Activated B cell treated with CpG ODN at 0.5 μM for 24 hours (primary cell): ENCODE data around the gene PALLD. TPM values are rescaled to one million over a fixed set of nuclear protein-coding genes. Genes with fewer than 3 reads are reported as not detected.

ENCODE experiments used
- ATAC-seq: fragments of 200-7000 bp; cut with Tn5 transposase; one replicate; pipeline ENCODE4 v1.10.0; 2021; ENCODE audit warnings: low read depth, mild to moderate bottlenecking, moderate library complexity
- CTCF ChIA-PET: fragments of 350-600 bp; sonication (Branson Sonifier 250); formaldehyde crosslinking; loops from one replicate; lab custom pipeline; 2021; ENCODE audit warnings: antibody characterized with exemption; lab: Charles Lee
- POLR2A ChIA-PET: fragments of 350-600 bp; sonication (Branson Sonifier 250); formaldehyde crosslinking; loops from one replicate; lab custom pipeline; 2021; ENCODE audit warnings: antibody characterized with exemption; lab: Charles Lee
- DNase-seq: peaks from one replicate; pipeline ENCODE4 v3.0.0; 2022
- H3K27ac Mint-ChIP-seq: one replicate; pipeline ENCODE4 v1.8.0; 2020; ENCODE audit warnings: mixed read lengths
- H3K27me3 Mint-ChIP-seq: one replicate; pipeline ENCODE4 v1.8.0; 2021; ENCODE audit warnings: mixed read lengths
- H3K36me3 Mint-ChIP-seq: one replicate; pipeline ENCODE4 v1.8.0; 2021; ENCODE audit warnings: low read depth, mixed read lengths
- H3K4me1 Mint-ChIP-seq: one replicate; pipeline ENCODE4 v1.8.0; 2021; ENCODE audit warnings: mixed read lengths
- H3K4me3 Mint-ChIP-seq: one replicate; pipeline ENCODE4 v1.8.0; 2020; ENCODE audit warnings: mild to moderate bottlenecking, mixed read lengths
- H3K9me3 Mint-ChIP-seq: one replicate; pipeline ENCODE4 v1.8.0; 2020; ENCODE audit warnings: mixed read lengths
- CTCF ChIP-seq: fragments of 200-600 bp; IDR thresholded peaks from one replicate; pipeline ENCODE4 v1.8.0; 2022; ENCODE audit warnings: antibody characterized with exemption, mild to moderate bottlenecking
- intact Hi-C: fragments of 100-400 bp; cut with micrococcal nuclease; formaldehyde crosslinking; loops from one replicate; pipeline ENCODE4 v1.15.1; 2024
- total RNA-seq: library from RNA; stranded (reverse); gene quantifications from 2 replicates; pipeline ENCODE4 v1.2.3, GENCODE V29; 2022

PALLD gene
- total RNA-seq, 1 donor from 2014 or later: 0.44 TPM

- POLR2A ChIA-PET: no interaction called here
- Mint-ChIP-seq H3K36me3 (no peaks in the 10 kb centered on the region), H3K4me1 (peaks cover 7% of the 10 kb centered on the region), H3K27me3 (peaks cover 7% of the 10 kb centered on the region), H3K9me3 (no peaks in the 10 kb centered on the region), H3K4me3 (no peak overlapping the region), H3K27ac (no peak overlapping the region)
- no peak for ATAC-seq
- CTCF ChIA-PET: no interaction called here
- TF ChIP-seq CTCF: no peak
- DNase-seq: no peak
- intact Hi-C loops: no loop called here
Measured at GRCh38 chr4:168732714-168733113, 235.9 kb downstream of the PALLD start.

GRCh38 chr4:168734703-168735678 lies 238.1 kb downstream of the PALLD start:
- H3K27me3 Mint-ChIP-seq: peaks cover 5% of the 10 kb centered on the region
- H3K4me1 Mint-ChIP-seq: peaks cover 7% of the 10 kb centered on the region
- no peak for ATAC-seq
- TF ChIP-seq CTCF: no peak
- DNase-seq: no peak
- intact Hi-C loops: no loop called here
- H3K4me3 Mint-ChIP-seq: no peak overlapping the region
- H3K27ac Mint-ChIP-seq: no peak overlapping the region
- H3K9me3 Mint-ChIP-seq: no peaks in the 10 kb centered on the region
- CTCF ChIA-PET: interaction anchor here (1.0 kb wide), 1 partner anchor 187 kb away, joined by 3 read pairs; no protein-coding TSS in a partner anchor
- H3K36me3 Mint-ChIP-seq: no peaks in the 10 kb centered on the region
- POLR2A ChIA-PET: no interaction called here

GRCh38 chr4:168735735-168736134 lies 238.9 kb downstream of the PALLD start:
- Mint-ChIP-seq H3K27ac (no peak overlapping the region), H3K27me3 (no peaks in the 10 kb centered on the region)

GRCh38 chr4:168736860-168737805 lies 240.3 kb downstream of the PALLD start:
- Mint-ChIP-seq H3K4me1 (peaks cover under 1% of the 10 kb centered on the region), H3K4me3 (no peak overlapping the region), H3K36me3 (no peaks in the 10 kb centered on the region), H3K27me3 (no peaks in the 10 kb centered on the region), H3K27ac (no peak overlapping the region), H3K9me3 (no peaks in the 10 kb centered on the region)
- DNase-seq (no peak), ATAC-seq (no peak)
- intact Hi-C loops: no loop called here
- ChIA-PET CTCF (no interaction called here), POLR2A (no interaction called here)
- no peak for TF ChIP-seq CTCF

More at GRCh38 chr4:168735735-168736134, 238.9 kb downstream of the PALLD start:
- no peaks in the 10 kb centered on the region for H3K36me3 Mint-ChIP-seq
- ChIA-PET CTCF (interaction anchor here (1.0 kb wide), 1 partner anchor 186 kb away, joined by 3 read pairs; no protein-coding TSS in a partner anchor), POLR2A (no interaction called here)
- no peak for TF ChIP-seq CTCF
- no peak overlapping the region for H3K4me3 Mint-ChIP-seq
- DNase-seq (no peak), ATAC-seq (no peak)
- intact Hi-C loops: no loop called here
- H3K4me1 Mint-ChIP-seq: peaks cover 7% of the 10 kb centered on the region
- no peaks in the 10 kb centered on the region for H3K9me3 Mint-ChIP-seq
